SK-N-SH (cell line): ENCODE data around the gene PASK. TPM values are rescaled to one million over a fixed set of nuclear protein-coding genes. Genes with fewer than 3 reads are reported as not detected.

Experiments used
- CTCF ChIA-PET: fragments of 300-600, 350-600 bp; formaldehyde crosslinking; extraction: SDS; loops from one replicate; lab custom pipeline; 2021; lab: Yijun Ruan, JAX
- POLR2A ChIA-PET: fragments of 350-600 bp; sonication (Branson Sonifier 250); formaldehyde crosslinking; extraction: SDS; loops from one replicate; lab custom pipeline; 2020; ENCODE audit warnings: antibody characterized with exemption, inconsistent platforms; lab: Yijun Ruan, JAX
- DNase-seq: peaks from one replicate; pipeline ENCODE4 v3.0.0; 2012
- H2AFZ ChIP-seq: fragments of 200-600 bp; sonication (generic); 2 replicates; pipeline ENCODE4 v1.8.1; 2016; ENCODE audit warnings: antibody characterized with exemption, mild to moderate bottlenecking, low read depth
- H3F3A ChIP-seq: fragments of 200-600 bp; sonication (generic); replicated peaks from 2 replicates; pipeline ENCODE3; 2016; ENCODE audit warnings: antibody characterized with exemption, mild to moderate bottlenecking; ENCODE audit not compliant: insufficient read depth
- H3K27ac ChIP-seq, 2 experiments: fragments of 200-500 bp in 1 of 2; fragments of 200-600 bp in 1 of 2; sonication (Bioruptor generic) in 1 of 2; sonication (generic), shearing (Covaris generic) in 1 of 2; 2 replicates each; pipeline versions ENCODE4 v1.5.1 to v1.6.1; 2014 to 2016; ENCODE audit warnings: low read depth in 2 of 2, inconsistent platforms in 1 of 2, low read length in 1 of 2, mild to moderate bottlenecking in 1 of 2, mixed read lengths in 1 of 2
- H3K27me3 ChIP-seq: fragments of 200-600 bp; sonication (generic), shearing (Covaris generic); 2 replicates; pipeline ENCODE4 v1.6.1; 2016; ENCODE audit warnings: mixed run types; ENCODE audit not compliant: insufficient read depth
- H3K36me3 ChIP-seq, 2 experiments: fragments of 200-500 bp in 1 of 2; fragments of 200-600 bp in 1 of 2; sonication (Bioruptor generic) in 1 of 2; sonication (generic) in 1 of 2; replicated peaks in 1 of 2; 2 replicates each; pipeline versions ENCODE3 to v1.5.1; 2014 to 2016; ENCODE audit warnings: low read length in 1 of 2, mild to moderate bottlenecking in 1 of 2; ENCODE audit not compliant: insufficient read depth in 2 of 2, control insufficient read depth in 1 of 2
- H3K4me1 ChIP-seq, 2 experiments: fragments of 200-500 bp in 1 of 2; fragments of 200-600 bp in 1 of 2; sonication (Bioruptor generic) in 1 of 2; sonication (generic), shearing (Covaris generic) in 1 of 2; 2 replicates each; pipeline versions ENCODE4 v1.5.1 to v1.6.1; 2014 to 2016; ENCODE audit warnings: low read depth in 1 of 2, low read length in 1 of 2, mixed run types in 1 of 2; ENCODE audit not compliant: insufficient read depth in 2 of 2, control insufficient read depth in 1 of 2
- H3K4me2 ChIP-seq: fragments of 200-600 bp; sonication (generic), shearing (Covaris generic); 2 replicates; pipeline ENCODE4 v1.6.1; 2017; ENCODE audit warnings: mixed run types
- H3K4me3 ChIP-seq, 2 experiments: fragments of 200-500 bp in 1 of 2; fragments of 200-600 bp in 1 of 2; sonication (Bioruptor generic) in 1 of 2; sonication (generic), shearing (Covaris generic) in 1 of 2; 2 replicates each; pipeline versions ENCODE4 v1.5.1 to v1.8.1; 2014 to 2016; ENCODE audit warnings: low read depth in 2 of 2, inconsistent platforms in 1 of 2, low read length in 1 of 2, mild to moderate bottlenecking in 1 of 2, mixed read lengths in 1 of 2, moderate library complexity in 1 of 2
- H3K79me2 ChIP-seq: fragments of 200-600 bp; sonication (generic); 2 replicates; pipeline ENCODE4 v1.8.1; 2017; ENCODE audit warnings: mild to moderate bottlenecking; ENCODE audit not compliant: insufficient read depth
- H3K9ac ChIP-seq: fragments of 200-600 bp; sonication (generic); 2 replicates; pipeline ENCODE4 v1.6.1; 2017; ENCODE audit warnings: mixed run types
- H3K9me2 ChIP-seq: fragments of 200-600 bp; sonication (generic); 2 replicates; pipeline ENCODE4 v1.6.1; 2017; ENCODE audit warnings: mixed run types
- H3K9me3 ChIP-seq: fragments of 200-600 bp; sonication (generic); 2 replicates; pipeline ENCODE4 v1.6.1; 2017; ENCODE audit warnings: mixed run types, mild to moderate bottlenecking, moderate library complexity
- H4K20me1 ChIP-seq: fragments of 200-600 bp; sonication (generic); 2 replicates; pipeline ENCODE4 v1.6.1; 2017; ENCODE audit warnings: mild to moderate bottlenecking, mixed run types; ENCODE audit not compliant: insufficient read depth
- CHD2 ChIP-seq: fragments of 150-350 bp; IDR thresholded peaks from 2 replicates; pipeline ENCODE4 v1.6.1; 2018; ENCODE audit warnings: low read length; ENCODE audit not compliant: partially characterized antibody
- ELF1 ChIP-seq: IDR thresholded peaks from 2 replicates; pipeline ENCODE4 v1.4.0; 2012
- EZH2phosphoT487 ChIP-seq: fragments of 200-600 bp; sonication (generic); IDR thresholded peaks from 2 replicates; pipeline ENCODE4 v1.6.1; 2017; ENCODE audit warnings: low read depth, mixed run types, mild to moderate bottlenecking, antibody characterized with exemption, moderate library complexity, borderline replicate concordance
- FOXJ3 ChIP-seq: sonication (generic); formaldehyde crosslinking; IDR thresholded peaks from 2 replicates; pipeline ENCODE4 v1.5.1; 2020; ENCODE audit warnings: mild to moderate bottlenecking, missing genetic modification reagents
- FOXM1 ChIP-seq: IDR thresholded peaks from 2 replicates; pipeline ENCODE4 v1.4.0; 2012; ENCODE audit warnings: low read depth, mild to moderate bottlenecking
- GATA2 ChIP-seq: sonication (generic); formaldehyde crosslinking; IDR thresholded peaks from 2 replicates; pipeline ENCODE4 v1.5.0; 2020; ENCODE audit warnings: mild to moderate bottlenecking, missing genetic modification reagents
- MXI1 ChIP-seq: IDR thresholded peaks from 2 replicates; pipeline ENCODE4 v1.6.1; 2012; ENCODE audit warnings: mild to moderate bottlenecking, low read depth, low read length, improper control_type of control experiment
- NFIC ChIP-seq: IDR thresholded peaks from 2 replicates; pipeline ENCODE4 v1.4.0; 2012; ENCODE audit warnings: borderline replicate concordance
- RXRA ChIP-seq: IDR thresholded peaks from 2 replicates; pipeline ENCODE4 v1.4.0; 2012; ENCODE audit warnings: low read depth, mild to moderate bottlenecking, borderline replicate concordance
- TEAD4 ChIP-seq: IDR thresholded peaks from 2 replicates; pipeline ENCODE4 v1.4.0; 2012; ENCODE audit warnings: mild to moderate bottlenecking, borderline replicate concordance; ENCODE audit not compliant: insufficient read depth
- WGBS: methylation state at CpG from one replicate; pipeline ENCODE4 v1.1.6; 2017; ENCODE audit warnings: low lambda C conversion rate; 5-methylcytosine and 5-hydroxymethylcytosine counted together
- polyA plus RNA-seq, 3 experiments: library from polyadenylated mRNA; depleted of rRNA; stranded (reverse); fragments of >200 nt; gene quantifications; 2 replicates each; pipeline ENCODE4 v1.2.3, GENCODE V29; 2012
- TF ChIP-seq, protein P1 (sequence below): IDR thresholded peaks from 2 replicates; pipeline ENCODE4; 2012
- TF ChIP-seq, protein P2 (sequence below): IDR thresholded peaks from 2 replicates; pipeline ENCODE4 v1.4.0; 2012; ENCODE audit warnings: low read depth
- TF ChIP-seq, protein P3 (sequence below): fragments of 150-350 bp; IDR thresholded peaks from 2 replicates; pipeline ENCODE4 v1.6.1; 2017; ENCODE audit warnings: antibody characterized with exemption, low read length, low read depth, borderline replicate concordance
- TF ChIP-seq, protein P4 (sequence below): IDR thresholded peaks from 2 replicates; pipeline ENCODE4 v1.6.1; 2012; ENCODE audit warnings: mild to moderate bottlenecking, low read depth, low read length, moderate library complexity

The PASK gene
- polyA plus RNA-seq, 1 of the 3 experiments (the other 2 are of a cell fraction), result 6.3 TPM

DNA sequence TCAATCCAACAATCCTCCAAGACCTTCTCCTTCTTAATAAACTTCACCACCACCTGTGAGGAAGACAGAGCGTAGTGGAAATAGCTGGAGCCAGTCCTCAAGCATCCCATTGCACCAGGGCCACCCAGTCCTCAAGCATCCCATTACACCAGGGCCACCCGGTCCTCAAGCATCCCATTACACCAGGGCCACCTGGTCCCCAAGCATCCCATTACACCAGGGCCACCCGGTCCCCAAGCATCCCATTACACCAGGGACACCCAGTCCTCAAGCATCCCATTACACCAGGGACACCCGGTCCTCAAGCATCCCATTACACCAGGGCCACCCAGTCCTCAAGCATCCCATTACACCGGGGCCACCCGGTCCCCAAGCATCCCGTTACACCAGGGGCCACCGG, 33.9 kb downstream of the PASK start:
- no peaks in the 10 kb centered on the region for H4K20me1 ChIP-seq
- no peaks in the 10 kb centered on the region for H3F3A ChIP-seq
- no peak overlapping the region for H3K4me3 ChIP-seq
- H3K27me3 ChIP-seq, result no peaks in the 10 kb centered on the region
- TF ChIP-seq ELF1 (no peak), CHD2 (no peak), FOXJ3 (CRISPR knock-in tag) (no peak), MXI1 (no peak)
- TF ChIP-seq, protein P1, sequence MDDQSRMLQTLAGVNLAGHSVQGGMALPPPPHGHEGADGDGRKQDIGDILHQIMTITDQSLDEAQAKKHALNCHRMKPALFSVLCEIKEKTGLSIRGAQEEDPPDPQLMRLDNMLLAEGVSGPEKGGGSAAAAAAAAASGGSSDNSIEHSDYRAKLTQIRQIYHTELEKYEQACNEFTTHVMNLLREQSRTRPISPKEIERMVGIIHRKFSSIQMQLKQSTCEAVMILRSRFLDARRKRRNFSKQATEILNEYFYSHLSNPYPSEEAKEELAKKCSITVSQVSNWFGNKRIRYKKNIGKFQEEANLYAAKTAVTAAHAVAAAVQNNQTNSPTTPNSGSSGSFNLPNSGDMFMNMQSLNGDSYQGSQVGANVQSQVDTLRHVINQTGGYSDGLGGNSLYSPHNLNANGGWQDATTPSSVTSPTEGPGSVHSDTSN, result no peak
- CTCF ChIA-PET, result interaction anchor here (1.4 kb wide), 1 partner anchor 264 kb away, joined by 3 read pairs; no protein-coding TSS in a partner anchor
- POLR2A ChIA-PET, result no interaction called here
- no peak overlapping the region for H3K4me2 ChIP-seq
- H3K36me3 ChIP-seq, result peaks cover 0 to 16% of the 10 kb centered on the region in 2 experiments
- 100% methylated on average over 5 of the region's 8 CpGs for WGBS
- H3K27ac ChIP-seq, result no peak overlapping the region; a peak in 1 of 4 replicates
- H2AFZ ChIP-seq, result no peak overlapping the region
- H3K79me2 ChIP-seq, result no peaks in the 10 kb centered on the region
- no peak for DNase-seq
- no peaks in the 10 kb centered on the region for H3K9me3 ChIP-seq
- no peaks in the 10 kb centered on the region for H3K4me1 ChIP-seq
- H3K9me2 ChIP-seq, result no peaks in the 10 kb centered on the region
- H3K9ac ChIP-seq, result no peak overlapping the region

DNA sequence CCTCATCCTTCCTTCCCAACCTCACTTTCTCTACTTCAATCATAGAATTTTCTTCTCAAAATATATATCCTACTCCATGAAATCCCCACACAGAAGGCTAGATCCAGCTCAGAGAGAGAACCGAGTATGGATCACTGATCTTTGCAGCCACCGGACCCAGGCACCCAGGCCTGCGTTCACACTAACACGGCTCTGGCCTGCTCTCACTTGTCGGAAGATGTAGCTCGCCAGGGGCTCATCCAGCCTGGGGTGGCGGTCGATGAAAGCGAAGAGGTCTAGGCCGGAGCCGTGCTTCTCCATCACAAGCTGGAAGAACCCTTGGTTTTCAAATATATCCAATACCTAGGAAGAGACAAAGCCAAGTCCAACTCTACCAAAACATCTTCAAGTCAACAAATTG, 34.4 kb downstream of the PASK start:
- H3F3A ChIP-seq, result no peaks in the 10 kb centered on the region
- H4K20me1 ChIP-seq, result no peaks in the 10 kb centered on the region
- no peaks in the 10 kb centered on the region for H3K27me3 ChIP-seq
- H3K4me1 ChIP-seq, result no peaks in the 10 kb centered on the region
- no peaks in the 10 kb centered on the region for H3K79me2 ChIP-seq
- DNase-seq, result no peak
- H3K36me3 ChIP-seq, result peaks cover 0 to 16% of the 10 kb centered on the region in 2 experiments
- no peak overlapping the region for H3K27ac ChIP-seq
- no peaks in the 10 kb centered on the region for H3K9me3 ChIP-seq
- TF ChIP-seq, protein P2, sequence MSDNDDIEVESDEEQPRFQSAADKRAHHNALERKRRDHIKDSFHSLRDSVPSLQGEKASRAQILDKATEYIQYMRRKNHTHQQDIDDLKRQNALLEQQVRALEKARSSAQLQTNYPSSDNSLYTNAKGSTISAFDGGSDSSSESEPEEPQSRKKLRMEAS, result no peak
- TF ChIP-seq ELF1 (no peak), MXI1 (no peak), TEAD4 (no peak), RXRA (no peak)
- H3K4me3 ChIP-seq, result no peak overlapping the region
- H3K9ac ChIP-seq, result no peak overlapping the region
- no peak overlapping the region for H3K4me2 ChIP-seq
- H3K9me2 ChIP-seq, result no peaks in the 10 kb centered on the region
- H2AFZ ChIP-seq, result no peak overlapping the region
- 95% methylated on average over 11 of the region's 11 CpGs for WGBS
- ChIA-PET POLR2A (interaction anchor here (1.0 kb wide), 1 partner anchor 18 kb away, joined by 3 read pairs; no protein-coding TSS in a partner anchor), CTCF (interaction anchor here (1.4 kb wide), 1 partner anchor 264 kb away, joined by 3 read pairs; no protein-coding TSS in a partner anchor)

DNA sequence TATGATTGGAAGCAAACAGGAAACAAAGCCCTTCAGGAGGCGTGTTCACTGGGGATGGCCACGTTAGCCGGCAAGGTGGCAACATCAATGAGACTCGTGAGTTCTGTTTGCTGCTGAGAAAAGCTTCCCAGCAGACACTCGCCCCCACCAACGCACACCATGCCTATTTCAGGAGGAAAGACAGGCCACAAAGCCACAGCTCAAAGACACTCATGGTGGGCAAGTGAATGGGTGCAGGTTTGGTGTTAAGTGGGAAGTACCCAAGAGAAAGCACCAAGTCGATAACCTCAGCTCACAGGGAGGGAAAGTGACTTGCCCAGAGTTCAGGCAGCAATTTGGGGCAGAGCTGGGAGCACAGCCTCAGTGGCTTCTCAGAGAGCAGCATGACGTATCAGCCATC, 36.7 kb downstream of the PASK start:
- no peaks in the 10 kb centered on the region for H4K20me1 ChIP-seq
- H3K36me3 ChIP-seq, result peaks cover 0 to 16% of the 10 kb centered on the region in 2 experiments
- H2AFZ ChIP-seq, result no peak overlapping the region
- DNase-seq, result no peak
- no peaks in the 10 kb centered on the region for H3K27me3 ChIP-seq
- H3K79me2 ChIP-seq, result no peaks in the 10 kb centered on the region
- no peaks in the 10 kb centered on the region for H3K9me2 ChIP-seq
- H3K27ac ChIP-seq, result no peak overlapping the region
- H3F3A ChIP-seq, result no peaks in the 10 kb centered on the region
- no peaks in the 10 kb centered on the region for H3K4me1 ChIP-seq
- POLR2A ChIA-PET, result no interaction called here
- CTCF ChIA-PET, result no interaction called here
- H3K4me2 ChIP-seq, result no peak overlapping the region
- no peaks in the 10 kb centered on the region for H3K9me3 ChIP-seq
- H3K4me3 ChIP-seq, result no peak overlapping the region
- TF ChIP-seq NFIC, result no peak
- TF ChIP-seq GATA2 (CRISPR knock-in tag), result no peak
- TF ChIP-seq, protein P3, sequence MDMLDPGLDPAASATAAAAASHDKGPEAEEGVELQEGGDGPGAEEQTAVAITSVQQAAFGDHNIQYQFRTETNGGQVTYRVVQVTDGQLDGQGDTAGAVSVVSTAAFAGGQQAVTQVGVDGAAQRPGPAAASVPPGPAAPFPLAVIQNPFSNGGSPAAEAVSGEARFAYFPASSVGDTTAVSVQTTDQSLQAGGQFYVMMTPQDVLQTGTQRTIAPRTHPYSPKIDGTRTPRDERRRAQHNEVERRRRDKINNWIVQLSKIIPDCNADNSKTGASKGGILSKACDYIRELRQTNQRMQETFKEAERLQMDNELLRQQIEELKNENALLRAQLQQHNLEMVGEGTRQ, result no peak
- TF ChIP-seq FOXM1, result no peak
- TF ChIP-seq EZH2phosphoT487, result no peak
- TF ChIP-seq CHD2, result no peak
- TF ChIP-seq, protein P4, sequence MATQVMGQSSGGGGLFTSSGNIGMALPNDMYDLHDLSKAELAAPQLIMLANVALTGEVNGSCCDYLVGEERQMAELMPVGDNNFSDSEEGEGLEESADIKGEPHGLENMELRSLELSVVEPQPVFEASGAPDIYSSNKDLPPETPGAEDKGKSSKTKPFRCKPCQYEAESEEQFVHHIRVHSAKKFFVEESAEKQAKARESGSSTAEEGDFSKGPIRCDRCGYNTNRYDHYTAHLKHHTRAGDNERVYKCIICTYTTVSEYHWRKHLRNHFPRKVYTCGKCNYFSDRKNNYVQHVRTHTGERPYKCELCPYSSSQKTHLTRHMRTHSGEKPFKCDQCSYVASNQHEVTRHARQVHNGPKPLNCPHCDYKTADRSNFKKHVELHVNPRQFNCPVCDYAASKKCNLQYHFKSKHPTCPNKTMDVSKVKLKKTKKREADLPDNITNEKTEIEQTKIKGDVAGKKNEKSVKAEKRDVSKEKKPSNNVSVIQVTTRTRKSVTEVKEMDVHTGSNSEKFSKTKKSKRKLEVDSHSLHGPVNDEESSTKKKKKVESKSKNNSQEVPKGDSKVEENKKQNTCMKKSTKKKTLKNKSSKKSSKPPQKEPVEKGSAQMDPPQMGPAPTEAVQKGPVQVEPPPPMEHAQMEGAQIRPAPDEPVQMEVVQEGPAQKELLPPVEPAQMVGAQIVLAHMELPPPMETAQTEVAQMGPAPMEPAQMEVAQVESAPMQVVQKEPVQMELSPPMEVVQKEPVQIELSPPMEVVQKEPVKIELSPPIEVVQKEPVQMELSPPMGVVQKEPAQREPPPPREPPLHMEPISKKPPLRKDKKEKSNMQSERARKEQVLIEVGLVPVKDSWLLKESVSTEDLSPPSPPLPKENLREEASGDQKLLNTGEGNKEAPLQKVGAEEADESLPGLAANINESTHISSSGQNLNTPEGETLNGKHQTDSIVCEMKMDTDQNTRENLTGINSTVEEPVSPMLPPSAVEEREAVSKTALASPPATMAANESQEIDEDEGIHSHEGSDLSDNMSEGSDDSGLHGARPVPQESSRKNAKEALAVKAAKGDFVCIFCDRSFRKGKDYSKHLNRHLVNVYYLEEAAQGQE, result no peak
- TF ChIP-seq ELF1, result no peak
- H3K9ac ChIP-seq, result no peak overlapping the region
- WGBS, result 82% methylated on average over 7 of the region's 8 CpGs
